WI38 (cell line): ENCODE results near the gene PUM2.

Experiments used
- H3K4me3 ChIP-seq: 2 replicates; pipeline ENCODE4 v1.5.1; 2011; ENCODE audit warnings: low read depth, mild to moderate bottlenecking, control low read depth, low read length
- CTCF ChIP-seq: IDR thresholded peaks from 2 replicates; pipeline ENCODE4 v1.5.1; 2012; ENCODE audit warnings: low read depth, mild to moderate bottlenecking, control low read depth, low read length

The PUM2 gene

GRCh38 chr2:20212459-20212870, 138.2 kb downstream of the PUM2 start:
- no peak overlapping the region for H3K4me3 ChIP-seq
- no peak for TF ChIP-seq CTCF

- TF ChIP-seq CTCF, result no peak
- no peak overlapping the region for H3K4me3 ChIP-seq
Observed at GRCh38 chr2:20211860-20212458, 138.7 kb downstream of the PUM2 start.

GRCh38 chr2:20211420-20211819, 139.2 kb downstream of the PUM2 start:
- no peak for TF ChIP-seq CTCF

GRCh38 chr2:20210462-20210861, 140.2 kb downstream of the PUM2 start:
- TF ChIP-seq CTCF, result no peak
- H3K4me3 ChIP-seq, result no peak overlapping the region

More at GRCh38 chr2:20211420-20211819, 139.2 kb downstream of the PUM2 start:
- H3K4me3 ChIP-seq, result no peak overlapping the region

- H3K4me3 ChIP-seq, result no peak overlapping the region
- no peak for TF ChIP-seq CTCF
Observed at GRCh38 chr2:20209373-20210109, 141.1 kb downstream of the PUM2 start.

- peak overlapping the region; percentile 14; the same call in 1 of the 2 replicates for H3K4me3 ChIP-seq
- TF ChIP-seq CTCF, result no peak
Observed at GRCh38 chr2:20208476-20208859, 142.2 kb downstream of the PUM2 start.

- no peak overlapping the region for H3K4me3 ChIP-seq
- no peak for TF ChIP-seq CTCF
Observed at GRCh38 chr2:20207051-20207450, 143.6 kb downstream of the PUM2 start.
